Neural progenitor cell (in vitro differentiated cells): ENCODE measurements around the gene METTL25. TPM values are rescaled to one million over a fixed set of nuclear protein-coding genes. Genes with fewer than 3 reads are reported as not detected.

ENCODE experiments used
- DNase-seq: peaks from one replicate; pipeline ENCODE4 v3.0.0-alpha.2; 2016; ENCODE audit warnings: low spot score
- H2AFZ ChIP-seq: fragments of 200-600 bp; sonication (generic); replicated peaks from 2 replicates; pipeline ENCODE4 v1.6.1; 2016; ENCODE audit warnings: antibody characterized with exemption
- H3F3A ChIP-seq: fragments of 200-600 bp; sonication (generic); 2 replicates; pipeline ENCODE4 v1.6.1; 2016; ENCODE audit warnings: antibody characterized with exemption, low read depth
- H3K27ac ChIP-seq: fragments of 200-600 bp; sonication (generic); 2 replicates; pipeline ENCODE4 v1.5.1; 2016; ENCODE audit warnings: mild to moderate bottlenecking
- H3K27me3 ChIP-seq: fragments of 200-600 bp; sonication (generic); 2 replicates; pipeline ENCODE4 v1.6.1; 2016; ENCODE audit warnings: mild to moderate bottlenecking, moderate library complexity
- H3K36me3 ChIP-seq: fragments of 200-600 bp; sonication (generic); 2 replicates; pipeline ENCODE4 v1.5.1; 2016
- H3K4me1 ChIP-seq: fragments of 200-600 bp; sonication (generic); 2 replicates; pipeline ENCODE4 v1.6.1; 2016; ENCODE audit warnings: mixed run types
- H3K4me2 ChIP-seq: fragments of 200-600 bp; sonication (generic); 2 replicates; pipeline ENCODE4 v1.6.1; 2016
- H3K4me3 ChIP-seq: fragments of 200-600 bp; sonication (generic); 2 replicates; pipeline ENCODE4 v1.5.1; 2016
- H3K79me2 ChIP-seq: fragments of 200-600 bp; sonication (generic); 2 replicates; pipeline ENCODE4 v1.6.1; 2016; ENCODE audit warnings: low read depth
- H3K9ac ChIP-seq: fragments of 200-600 bp; sonication (generic); 2 replicates; pipeline ENCODE4 v1.6.1; 2016
- H3K9me3 ChIP-seq: fragments of 200-600 bp; sonication (generic); 2 replicates; pipeline ENCODE4 v1.5.1; 2016; ENCODE audit warnings: low read depth
- H4K20me1 ChIP-seq: fragments of 200-600 bp; sonication (generic); 2 replicates; pipeline ENCODE4 v1.6.1; 2016; ENCODE audit warnings: low read depth
- H3K27ac Mint-ChIP-seq: 3 replicates; pipeline ENCODE4 v1.8.0; 2021; ENCODE audit warnings: mixed read lengths
- H3K27me3 Mint-ChIP-seq: 2 replicates; pipeline ENCODE4 v1.8.0; 2022; ENCODE audit warnings: low read depth, mild to moderate bottlenecking, inconsistent platforms, moderate library complexity, mixed read lengths; ENCODE audit not compliant: insufficient read depth
- H3K36me3 Mint-ChIP-seq: 3 replicates; pipeline ENCODE4 v1.8.0; 2021; ENCODE audit warnings: mixed read lengths
- H3K4me1 Mint-ChIP-seq: 3 replicates; pipeline ENCODE4 v1.8.0; 2021; ENCODE audit warnings: mixed read lengths
- H3K4me3 Mint-ChIP-seq: 3 replicates; pipeline ENCODE4 v1.8.0; 2021; ENCODE audit warnings: mild to moderate bottlenecking, moderate library complexity, mixed read lengths
- H3K9me3 Mint-ChIP-seq: 3 replicates; pipeline ENCODE4 v1.8.0; 2020; ENCODE audit warnings: mixed read lengths
- EZH2 ChIP-seq: fragments of 200-600 bp; sonication (generic); IDR thresholded peaks from 2 replicates; pipeline ENCODE4 v1.6.1; 2017; ENCODE audit warnings: antibody characterized with exemption, mild to moderate bottlenecking, moderate library complexity
- EZH2phosphoT487 ChIP-seq: fragments of 200-600 bp; sonication (generic); IDR thresholded peaks from 2 replicates; pipeline ENCODE4 v1.6.1; 2017; ENCODE audit warnings: antibody characterized with exemption
- total RNA-seq: library from RNA; depleted of rRNA; stranded (reverse); fragments of >200 nt; gene quantifications from 2 replicates; pipeline ENCODE4 v1.2.3, GENCODE V29; 2015; ENCODE audit warnings: low replicate concordance
- TF ChIP-seq, protein P1 (sequence below): fragments of 200-600 bp; sonication (generic); IDR thresholded peaks from 2 replicates; pipeline ENCODE4 v1.5.1; 2017; ENCODE audit warnings: antibody characterized with exemption, mild to moderate bottlenecking

The METTL25 gene
- total RNA-seq, 1 donor from 2014 or later, result 11.2 TPM

DNA sequence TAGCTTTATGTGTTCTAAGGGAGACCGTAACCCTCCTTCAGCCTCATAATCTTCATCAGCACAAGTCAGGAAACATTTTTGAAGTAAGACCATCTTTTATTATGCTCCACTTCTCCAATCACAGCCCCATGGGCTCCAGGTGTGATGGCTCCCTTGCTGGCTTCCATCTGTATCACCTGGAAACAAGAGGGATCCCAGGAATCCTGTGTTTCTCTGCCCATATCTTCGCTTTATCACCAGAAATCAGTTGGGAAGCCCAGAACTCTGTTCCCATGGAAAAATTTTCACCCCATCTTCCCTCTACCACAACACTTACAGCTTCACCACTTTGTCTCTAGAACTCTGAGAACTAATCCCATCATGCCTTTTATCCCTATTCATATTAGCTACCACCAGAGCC is 68.3 kb downstream of the METTL25 start:
- no peak overlapping the region for H3K4me3 Mint-ChIP-seq
- H3K27me3 ChIP-seq, result no peaks in the 10 kb centered on the region
- no peak overlapping the region for H3K4me2 ChIP-seq
- peaks cover under 1% of the 10 kb centered on the region for H3K9me3 Mint-ChIP-seq
- no peaks in the 10 kb centered on the region for H3K79me2 ChIP-seq
- DNase-seq, result no peak
- no peaks in the 10 kb centered on the region for H3K9me3 ChIP-seq
- no peak overlapping the region for H3K4me3 ChIP-seq
- no peak for TF ChIP-seq EZH2phosphoT487
- no peak overlapping the region for H3K9ac ChIP-seq
- no peak overlapping the region for H3K27ac ChIP-seq
- H3K27ac Mint-ChIP-seq, result no peak overlapping the region
- H3K36me3 Mint-ChIP-seq, result no peaks in the 10 kb centered on the region
- H3K36me3 ChIP-seq, result no peaks in the 10 kb centered on the region
- no peaks in the 10 kb centered on the region for H3K27me3 Mint-ChIP-seq
- H3F3A ChIP-seq, result no peaks in the 10 kb centered on the region
- no peaks in the 10 kb centered on the region for H4K20me1 ChIP-seq
- H3K4me1 ChIP-seq, result no peaks in the 10 kb centered on the region
- no peak overlapping the region for H2AFZ ChIP-seq
- H3K4me1 Mint-ChIP-seq, result no peaks in the 10 kb centered on the region

DNA sequence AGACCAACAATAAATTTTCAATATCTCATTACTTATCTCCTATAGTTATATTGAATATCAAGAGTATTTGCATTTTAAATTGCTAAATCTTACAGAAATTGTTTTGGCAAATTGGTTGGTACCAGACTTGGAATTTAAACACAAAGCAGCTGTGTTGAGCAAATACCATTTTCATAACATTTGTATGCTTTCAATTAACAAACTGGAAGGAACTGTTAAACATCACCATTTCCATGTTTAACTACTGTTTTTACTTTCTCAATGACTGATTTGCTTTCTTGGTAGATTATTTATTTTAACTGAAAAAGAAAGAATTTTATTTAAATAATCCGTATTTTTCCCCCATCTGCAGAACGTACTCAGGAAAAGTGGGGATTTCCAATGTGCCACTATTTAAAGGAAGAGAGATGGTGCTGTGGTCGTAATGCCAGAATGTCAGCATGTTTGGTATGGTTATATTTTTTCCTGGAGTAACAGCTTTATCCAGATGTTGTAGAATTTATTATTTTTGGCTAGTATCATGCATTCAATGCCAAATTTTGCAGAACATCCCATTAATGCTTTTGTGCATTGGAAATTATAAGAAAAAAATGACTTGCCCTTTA is 72.3 kb downstream of the METTL25 start:
- H3K9me3 Mint-ChIP-seq, result no peaks in the 10 kb centered on the region
- Histone ChIP-seq H3K27ac (no peak overlapping the region), H3K4me1 (no peaks in the 10 kb centered on the region), H3K4me2 (no peak overlapping the region), H3K9me3 (no peaks in the 10 kb centered on the region), H4K20me1 (no peaks in the 10 kb centered on the region), H2AFZ (no peak overlapping the region), H3K36me3 (no peaks in the 10 kb centered on the region), H3K4me3 (no peak overlapping the region), H3F3A (no peaks in the 10 kb centered on the region), H3K27me3 (no peaks in the 10 kb centered on the region), H3K79me2 (no peaks in the 10 kb centered on the region), H3K9ac (no peak overlapping the region)
- no peak overlapping the region for H3K4me3 Mint-ChIP-seq
- TF ChIP-seq EZH2phosphoT487, result no peak
- TF ChIP-seq, protein P1, sequence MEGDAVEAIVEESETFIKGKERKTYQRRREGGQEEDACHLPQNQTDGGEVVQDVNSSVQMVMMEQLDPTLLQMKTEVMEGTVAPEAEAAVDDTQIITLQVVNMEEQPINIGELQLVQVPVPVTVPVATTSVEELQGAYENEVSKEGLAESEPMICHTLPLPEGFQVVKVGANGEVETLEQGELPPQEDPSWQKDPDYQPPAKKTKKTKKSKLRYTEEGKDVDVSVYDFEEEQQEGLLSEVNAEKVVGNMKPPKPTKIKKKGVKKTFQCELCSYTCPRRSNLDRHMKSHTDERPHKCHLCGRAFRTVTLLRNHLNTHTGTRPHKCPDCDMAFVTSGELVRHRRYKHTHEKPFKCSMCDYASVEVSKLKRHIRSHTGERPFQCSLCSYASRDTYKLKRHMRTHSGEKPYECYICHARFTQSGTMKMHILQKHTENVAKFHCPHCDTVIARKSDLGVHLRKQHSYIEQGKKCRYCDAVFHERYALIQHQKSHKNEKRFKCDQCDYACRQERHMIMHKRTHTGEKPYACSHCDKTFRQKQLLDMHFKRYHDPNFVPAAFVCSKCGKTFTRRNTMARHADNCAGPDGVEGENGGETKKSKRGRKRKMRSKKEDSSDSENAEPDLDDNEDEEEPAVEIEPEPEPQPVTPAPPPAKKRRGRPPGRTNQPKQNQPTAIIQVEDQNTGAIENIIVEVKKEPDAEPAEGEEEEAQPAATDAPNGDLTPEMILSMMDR, result no peak
- H3K36me3 Mint-ChIP-seq, result no peaks in the 10 kb centered on the region
- no peaks in the 10 kb centered on the region for H3K27me3 Mint-ChIP-seq
- no peak for DNase-seq
- no peak overlapping the region for H3K27ac Mint-ChIP-seq
- no peaks in the 10 kb centered on the region for H3K4me1 Mint-ChIP-seq

DNA sequence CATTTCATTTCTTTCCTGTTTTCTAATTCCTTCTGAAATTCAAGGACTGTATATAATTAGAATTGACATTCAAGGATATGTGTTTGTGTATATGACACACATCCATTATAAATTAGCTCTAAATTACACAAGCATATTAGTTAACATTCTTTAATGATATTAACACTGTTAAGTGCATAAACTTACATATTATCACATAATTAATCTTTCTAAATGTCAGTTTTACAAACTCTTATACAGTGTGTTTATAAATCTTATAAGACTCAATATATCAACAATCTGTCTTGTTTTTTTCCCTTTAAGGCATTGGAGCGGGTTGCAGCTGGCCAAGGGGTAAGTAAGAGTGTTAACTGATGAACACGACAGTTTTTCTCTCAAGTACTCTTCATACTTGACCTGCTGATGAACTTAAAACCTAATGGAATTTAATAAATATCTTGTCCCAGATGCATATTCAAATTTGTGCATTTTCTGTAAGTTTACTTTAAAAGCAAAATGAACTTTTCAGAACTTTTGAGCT is 76.1 kb downstream of the METTL25 start:
- H3K27me3 ChIP-seq, result no peaks in the 10 kb centered on the region
- Mint-ChIP-seq H3K9me3 (no peaks in the 10 kb centered on the region), H3K4me1 (no peaks in the 10 kb centered on the region), H3K27me3 (no peaks in the 10 kb centered on the region), H3K36me3 (no peaks in the 10 kb centered on the region), H3K4me3 (no peak overlapping the region), H3K27ac (no peak overlapping the region)
- H4K20me1 ChIP-seq, result no peaks in the 10 kb centered on the region
- H3K27ac ChIP-seq, result no peak overlapping the region
- no peaks in the 10 kb centered on the region for H3F3A ChIP-seq
- H3K9ac ChIP-seq, result no peak overlapping the region
- H3K4me2 ChIP-seq, result no peak overlapping the region
- DNase-seq, result no peak
- no peaks in the 10 kb centered on the region for H3K79me2 ChIP-seq
- H2AFZ ChIP-seq, result no peak overlapping the region
- H3K4me1 ChIP-seq, result no peaks in the 10 kb centered on the region
- H3K9me3 ChIP-seq, result no peaks in the 10 kb centered on the region
- H3K4me3 ChIP-seq, result no peak overlapping the region
- TF ChIP-seq, protein P1, result no peak
- no peaks in the 10 kb centered on the region for H3K36me3 ChIP-seq

DNA sequence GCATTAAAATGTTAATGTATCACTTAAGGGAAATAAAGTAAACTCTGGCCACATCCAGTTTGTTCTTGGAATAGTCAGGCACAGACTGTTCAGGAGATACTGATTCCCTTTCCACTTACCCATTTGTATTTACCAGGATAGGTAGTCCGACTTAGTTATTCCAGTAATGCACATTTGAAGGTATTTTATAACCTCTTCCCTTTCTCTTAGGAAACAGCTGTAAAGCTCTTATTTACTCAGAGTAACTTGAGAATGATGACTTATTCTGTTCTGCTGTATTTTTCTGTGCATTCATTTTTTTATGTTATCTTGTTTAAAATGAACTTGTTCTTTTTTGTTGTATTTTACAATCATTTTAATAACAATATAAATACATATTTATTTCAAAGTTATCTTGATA is 78.0 kb downstream of the METTL25 start:
- Histone ChIP-seq H4K20me1 (no peaks in the 10 kb centered on the region), H3K27me3 (no peaks in the 10 kb centered on the region), H3K79me2 (no peaks in the 10 kb centered on the region), H3K9ac (no peak overlapping the region), H3K27ac (no peak overlapping the region), H2AFZ (no peak overlapping the region), H3K4me2 (no peak overlapping the region), H3K36me3 (no peaks in the 10 kb centered on the region), H3K9me3 (no peaks in the 10 kb centered on the region), H3K4me1 (no peaks in the 10 kb centered on the region), H3F3A (no peaks in the 10 kb centered on the region), H3K4me3 (no peak overlapping the region)
- no peak for DNase-seq
- H3K9me3 Mint-ChIP-seq, result no peaks in the 10 kb centered on the region
- H3K4me3 Mint-ChIP-seq, result no peak overlapping the region
- no peaks in the 10 kb centered on the region for H3K4me1 Mint-ChIP-seq
- H3K36me3 Mint-ChIP-seq, result no peaks in the 10 kb centered on the region
- no peak for TF ChIP-seq EZH2phosphoT487
- TF ChIP-seq, protein P1, result no peak
- no peak for TF ChIP-seq EZH2
- H3K27me3 Mint-ChIP-seq, result no peaks in the 10 kb centered on the region
- H3K27ac Mint-ChIP-seq, result no peak overlapping the region
